Vagina (tissue), 2 donors: ENCODE measurements around the gene UNKL.

ENCODE experiments used
- CTCF ChIP-seq, 3 experiments: fragments of 450-650 bp in 2 of 3; fragments of 200-600 bp in 1 of 3; sonication (generic) in 1 of 3; IDR thresholded peaks; one replicate each; pipeline ENCODE4 v1.5.1; 2017 to 2019; ENCODE audit warnings: antibody characterized with exemption in 3 of 3, mild to moderate bottlenecking in 2 of 3, moderate library complexity in 2 of 3
- POLR2AphosphoS5 ChIP-seq, 2 donors: sonication (generic); formaldehyde crosslinking; IDR thresholded peaks; one replicate each; pipeline ENCODE4 v1.9.0; 2017; ENCODE audit warnings: antibody characterized with exemption in 2 of 2, mild to moderate bottlenecking in 2 of 2, low read depth in 1 of 2; ENCODE audit not compliant: insufficient read depth in 1 of 2

GRCh38 chr16:1452530-1452929, 38.0 kb upstream of the UNKL start:
- TF ChIP-seq POLR2AphosphoS5 (IDR thresholded peaks at IDR 0.05; ENCODE audit: insufficient read depth in 1 of 2, low read depth in 1 of 2) = no peak
- TF ChIP-seq CTCF (IDR thresholded peaks at IDR 0.05) = no peak
